Measurements from ENCODE around the gene HOXA7. TPM values are rescaled to one million over a fixed set of nuclear protein-coding genes. Genes with fewer than 3 reads are reported as not detected.

Gene HOXA7
- total and polyA plus RNA-seq, 4 donors: 1.0 to 2.2 (median 1.4) TPM

GRCh38 chr7:27115221-27116026 is 41.1 kb downstream of the HOXA7 start:
- TF ChIP-seq, protein P1, sequence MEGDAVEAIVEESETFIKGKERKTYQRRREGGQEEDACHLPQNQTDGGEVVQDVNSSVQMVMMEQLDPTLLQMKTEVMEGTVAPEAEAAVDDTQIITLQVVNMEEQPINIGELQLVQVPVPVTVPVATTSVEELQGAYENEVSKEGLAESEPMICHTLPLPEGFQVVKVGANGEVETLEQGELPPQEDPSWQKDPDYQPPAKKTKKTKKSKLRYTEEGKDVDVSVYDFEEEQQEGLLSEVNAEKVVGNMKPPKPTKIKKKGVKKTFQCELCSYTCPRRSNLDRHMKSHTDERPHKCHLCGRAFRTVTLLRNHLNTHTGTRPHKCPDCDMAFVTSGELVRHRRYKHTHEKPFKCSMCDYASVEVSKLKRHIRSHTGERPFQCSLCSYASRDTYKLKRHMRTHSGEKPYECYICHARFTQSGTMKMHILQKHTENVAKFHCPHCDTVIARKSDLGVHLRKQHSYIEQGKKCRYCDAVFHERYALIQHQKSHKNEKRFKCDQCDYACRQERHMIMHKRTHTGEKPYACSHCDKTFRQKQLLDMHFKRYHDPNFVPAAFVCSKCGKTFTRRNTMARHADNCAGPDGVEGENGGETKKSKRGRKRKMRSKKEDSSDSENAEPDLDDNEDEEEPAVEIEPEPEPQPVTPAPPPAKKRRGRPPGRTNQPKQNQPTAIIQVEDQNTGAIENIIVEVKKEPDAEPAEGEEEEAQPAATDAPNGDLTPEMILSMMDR (IDR thresholded peaks at IDR 0.05; ENCODE audit: control extremely low read depth, extremely low read depth): no peak
- H3K27ac ChIP-seq (ENCODE audit: low read depth in 1 of 2, low read length in 1 of 2): peak overlapping the region in 1 of 2 donors; percentile 89
- ATAC-seq (ENCODE audit: insufficient read depth, low FRiP score) (peak; percentile 15), DNase-seq (peak; percentile 74 to 85 (median 84))
- peak overlapping the region; percentile 67 for H3K4me3 ChIP-seq
- no peaks in the 10 kb centered on the region for H3K9me3 ChIP-seq (ENCODE audit: control insufficient read depth in 4 of 4, insufficient read depth in 3 of 4, low read length in 3 of 4)
- H3K27me3 ChIP-seq (ENCODE audit: control insufficient read depth in 3 of 3, insufficient read depth in 3 of 3, low read length in 2 of 3): peaks cover 0 to 44% (median 5%) of the 10 kb centered on the region in 3 donors
- WGBS, 2 donors: 39 to 71% methylated on average over 45 of the region's 45 CpGs
- H3K4me1 ChIP-seq (ENCODE audit: control insufficient read depth in 5 of 5, insufficient read depth in 5 of 5, low read length in 5 of 5): peaks cover 0 to 44% (median 8%) of the 10 kb centered on the region in 5 donors
- H3K36me3 ChIP-seq (ENCODE audit: control insufficient read depth in 4 of 4, insufficient read depth in 4 of 4, low read length in 4 of 4): peaks cover 0 to 49% (median 1%) of the 10 kb centered on the region in 4 donors
- H3K9ac ChIP-seq (ENCODE audit: insufficient read depth in 1 of 2, low read length in 2 of 2): peak overlapping the region; percentile 42 to 100

DNA sequence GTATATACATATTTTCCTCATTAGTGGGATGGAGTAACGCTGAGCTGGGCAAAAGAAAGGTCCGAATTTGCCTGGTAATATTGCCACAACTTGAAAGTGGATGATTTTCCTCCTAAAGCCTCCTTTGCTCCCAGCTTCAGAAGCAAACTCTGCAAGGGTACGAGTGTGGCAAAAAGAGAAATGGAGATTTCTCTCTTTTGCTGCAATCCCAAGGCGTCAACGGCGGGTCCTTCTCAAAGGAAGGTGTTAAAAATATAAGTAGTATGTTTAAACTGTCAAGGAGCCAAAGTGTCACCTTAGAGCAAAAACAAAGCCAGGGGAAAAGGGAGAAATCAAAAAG is 41.6 kb downstream of the HOXA7 start:
- H3K27ac ChIP-seq (ENCODE audit: low read depth in 1 of 2, low read length in 1 of 2): peak overlapping the region in 1 of 2 donors; percentile 89
- no peaks in the 10 kb centered on the region for H3K9me3 ChIP-seq (ENCODE audit: control insufficient read depth in 4 of 4, insufficient read depth in 3 of 4, low read length in 3 of 4)
- peaks cover 0 to 50% (median 3%) of the 10 kb centered on the region in 4 donors for H3K36me3 ChIP-seq (ENCODE audit: control insufficient read depth in 4 of 4, insufficient read depth in 4 of 4, low read length in 4 of 4)
- ATAC-seq (ENCODE audit: insufficient read depth, low FRiP score) (no peak), DNase-seq (peak in 1 of 3 donors; percentile 74)
- H3K4me1 ChIP-seq (ENCODE audit: control insufficient read depth in 5 of 5, insufficient read depth in 5 of 5, low read length in 5 of 5): peaks cover 0 to 43% (median 10%) of the 10 kb centered on the region in 5 donors
- H3K9ac ChIP-seq (ENCODE audit: insufficient read depth in 1 of 2, low read length in 2 of 2): peak overlapping the region; percentile 42 to 100
- TF ChIP-seq, protein P1 (IDR thresholded peaks at IDR 0.05; ENCODE audit: control extremely low read depth, extremely low read depth): no peak
- H3K27me3 ChIP-seq (ENCODE audit: control insufficient read depth in 3 of 3, insufficient read depth in 3 of 3, low read length in 2 of 3): peaks cover 0 to 48% (median 5%) of the 10 kb centered on the region in 3 donors
- peak overlapping the region; percentile 67 for H3K4me3 ChIP-seq
- 38 to 58% methylated on average over 6 of the region's 6 CpGs for WGBS, 2 donors

GRCh38 chr7:27113991-27114769 is 42.3 kb downstream of the HOXA7 start:
- Histone ChIP-seq H3K4me1 (ENCODE audit: control insufficient read depth in 5 of 5, insufficient read depth in 5 of 5, low read length in 5 of 5) (peaks cover 0 to 43% (median 12%) of the 10 kb centered on the region in 5 donors), H3K9ac (ENCODE audit: insufficient read depth in 1 of 2, low read length in 2 of 2) (peak overlapping the region; percentile 43 to 97), H3K4me3 (peak overlapping the region; percentile 37), H3K36me3 (ENCODE audit: control insufficient read depth in 4 of 4, insufficient read depth in 4 of 4, low read length in 4 of 4) (peaks cover 0 to 57% (median 6%) of the 10 kb centered on the region in 4 donors), H3K27me3 (ENCODE audit: control insufficient read depth in 3 of 3, insufficient read depth in 3 of 3, low read length in 2 of 3) (peaks cover 0 to 48% (median 3%) of the 10 kb centered on the region in 3 donors), H3K9me3 (ENCODE audit: control insufficient read depth in 4 of 4, insufficient read depth in 3 of 4, low read length in 3 of 4) (no peaks in the 10 kb centered on the region), H3K27ac (ENCODE audit: low read depth in 1 of 2, low read length in 1 of 2) (peak overlapping the region in 1 of 2 donors; percentile 83)
- 40 to 70% methylated on average over 25 to 26 of the region's 26 CpGs for WGBS, 2 donors
- peak; percentile 20 for ATAC-seq (ENCODE audit: insufficient read depth, low FRiP score)
- DNase-seq: peak; percentile 75 to 95 (median 90)
- TF ChIP-seq, protein P1 (IDR thresholded peaks at IDR 0.05; ENCODE audit: control extremely low read depth, extremely low read depth): no peak
